SK-MEL-5 (cell line): Measurements from ENCODE around the gene AJM1. TPM values are rescaled to one million over a fixed set of nuclear protein-coding genes. Genes with fewer than 3 reads are reported as not detected.
"Not testable (repeated sequence)": the region's sequence is repeated elsewhere in the genome, so short reads cannot be mapped to it uniquely, and the experiment has no call there.

Experiments used
- DNase-seq: peaks from one replicate; pipeline ENCODE4 v3.0.0-alpha.2; 2016; ENCODE audit warnings: low read depth, low spot score
- in situ Hi-C: cut with HindIII; loops from 2 replicates; pipeline ENCODE4 v1.10.0; 2016; ENCODE audit warnings: low sequenced_read_pairs, high pct_unique_total_duplicates, low pct_unique_long_range_greater_than_20kb
- total RNA-seq: library from RNA; depleted of rRNA; stranded (reverse); fragments of >200 nt; shearing (Covaris generic); gene quantifications from 2 replicates; pipeline ENCODE4 v1.2.3, GENCODE V29; 2014

AJM1 gene
- total RNA-seq, 1 experiment from 2014 or later = 1.4 TPM

DNA sequence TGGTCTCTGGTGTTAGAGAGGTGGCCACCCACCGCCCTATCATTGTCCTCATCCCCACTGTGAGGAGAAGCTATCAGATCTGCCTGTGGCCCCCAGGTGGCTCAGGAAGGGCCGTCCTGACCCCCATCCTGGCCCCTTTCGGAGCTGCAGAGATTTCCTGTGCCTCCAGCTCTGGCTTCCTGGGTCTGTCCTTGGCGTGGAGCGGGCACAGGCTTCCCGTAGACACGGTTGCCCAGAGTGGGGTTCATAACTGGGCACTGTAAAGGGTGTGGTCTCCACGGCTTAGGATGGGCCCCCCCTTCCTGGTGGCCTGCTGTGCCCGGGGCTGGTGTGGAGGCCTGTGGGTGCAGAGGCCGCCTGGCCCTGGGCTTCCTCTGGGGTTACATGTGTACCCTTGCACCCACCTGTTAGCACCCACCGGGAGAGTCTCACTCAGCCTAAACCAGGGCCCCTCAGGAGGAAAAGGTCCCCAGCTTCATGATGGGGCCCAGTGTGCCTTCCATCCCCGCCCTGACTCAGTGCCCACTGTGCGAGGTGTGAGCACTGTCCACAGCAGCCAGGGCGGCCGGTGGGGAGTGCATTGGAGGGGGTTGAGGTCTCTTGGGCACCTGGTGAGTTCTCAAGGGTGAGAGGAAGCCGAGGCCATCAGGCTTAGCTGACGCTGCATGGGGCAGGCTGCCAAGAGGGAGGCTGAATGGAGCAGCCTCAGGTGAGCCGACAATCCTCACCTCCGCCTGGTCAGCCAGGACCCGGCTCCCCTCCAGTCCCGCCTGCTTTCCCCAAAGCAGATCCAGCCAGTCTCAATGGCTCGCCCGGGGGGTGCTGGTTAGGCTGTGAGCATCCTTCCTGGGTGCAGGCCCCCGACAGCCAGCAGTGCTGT, 15.3 kb upstream of the AJM1 start:
- DNase-seq = no peak
- in situ Hi-C loops = no loop called here

DNA sequence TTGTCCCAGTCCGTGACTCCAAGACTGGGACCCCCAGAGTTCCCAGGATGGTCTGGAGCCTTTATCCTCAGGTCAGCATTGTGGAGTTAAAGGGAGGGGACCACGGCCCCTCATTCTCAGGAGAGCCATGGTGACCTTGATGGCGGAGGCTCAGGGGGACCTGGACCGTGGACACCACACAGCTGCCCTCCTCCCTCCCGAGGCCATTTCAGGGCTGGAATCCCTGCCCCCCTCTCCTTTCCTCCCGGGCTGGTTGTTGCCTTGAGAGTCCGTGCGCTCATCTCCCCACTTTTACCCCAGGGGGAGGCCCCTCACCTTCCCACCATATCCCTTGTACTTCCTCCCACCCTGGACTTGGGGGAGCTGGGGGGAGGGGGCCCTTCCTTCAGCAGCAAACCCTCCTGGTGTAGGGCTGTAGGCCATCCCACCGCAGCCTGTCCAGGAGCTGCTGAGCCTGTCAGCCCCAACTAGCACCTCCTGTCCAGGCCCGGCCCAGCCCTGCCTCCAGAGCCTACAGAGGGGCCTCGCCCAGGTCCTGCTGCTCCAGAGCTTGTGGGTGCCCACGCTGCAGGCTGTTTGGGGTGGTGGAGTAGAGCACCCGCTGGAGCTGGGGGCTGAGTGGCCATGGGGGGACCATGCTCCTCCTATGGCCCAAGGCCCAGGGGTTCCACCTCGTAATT, 14.3 kb upstream of the AJM1 start:
- no peak for DNase-seq
- in situ Hi-C loops = no loop called here

DNA sequence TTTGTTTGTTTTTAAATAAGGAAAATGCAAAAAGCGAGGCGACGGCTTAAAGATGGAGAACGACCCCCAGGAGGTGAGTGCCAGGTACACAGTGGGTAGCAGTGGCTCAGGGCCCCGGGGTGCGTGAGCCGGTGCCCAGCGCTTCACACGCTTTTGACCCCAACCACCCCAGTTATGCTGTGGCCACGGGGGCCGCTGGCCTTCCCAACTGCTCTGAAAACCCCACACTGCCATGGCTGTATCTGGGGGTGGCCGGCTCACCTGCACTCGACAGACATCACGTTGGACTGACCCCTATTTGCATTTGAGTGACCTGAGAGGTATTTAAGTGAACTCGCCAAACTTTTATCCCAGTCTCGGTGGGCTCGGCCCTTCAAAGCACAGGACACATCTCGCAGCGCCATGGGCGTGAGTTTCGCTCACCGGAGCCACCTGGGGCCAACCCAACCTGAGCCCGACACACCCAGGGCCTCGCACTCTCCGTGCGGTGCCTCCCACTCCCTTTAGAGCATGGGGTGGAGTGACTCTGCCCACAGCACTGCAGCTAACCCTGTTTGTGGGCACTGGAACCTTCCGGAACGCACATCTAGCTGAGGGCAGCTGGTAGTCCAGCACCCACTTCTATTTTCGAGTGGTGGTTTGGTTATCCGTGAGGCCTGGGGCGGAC, 13.7 kb upstream of the AJM1 start:
- in situ Hi-C loops = no loop called here
- DNase-seq = no peak

DNA sequence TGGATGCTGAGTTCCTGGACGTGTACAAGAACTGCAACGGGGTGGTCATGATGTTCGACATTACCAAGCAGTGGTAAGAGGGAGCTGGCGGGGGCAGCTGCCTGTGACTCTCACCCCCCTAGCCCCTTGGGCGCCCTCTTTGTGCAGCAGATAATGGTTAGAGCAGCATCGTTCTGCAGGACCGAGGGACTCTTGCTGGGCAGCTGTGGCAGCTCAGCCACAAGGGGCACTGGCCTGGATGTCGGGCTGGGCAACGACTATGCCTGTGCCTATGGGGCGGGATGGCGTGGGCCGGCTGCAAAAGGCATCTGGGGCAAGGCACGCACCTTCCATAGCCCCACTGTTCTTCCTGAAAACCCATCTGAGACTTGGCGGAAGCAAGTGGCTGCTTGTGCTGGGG, 12.9 kb upstream of the AJM1 start:
- in situ Hi-C loops = no loop called here
- DNase-seq = no peak

DNA sequence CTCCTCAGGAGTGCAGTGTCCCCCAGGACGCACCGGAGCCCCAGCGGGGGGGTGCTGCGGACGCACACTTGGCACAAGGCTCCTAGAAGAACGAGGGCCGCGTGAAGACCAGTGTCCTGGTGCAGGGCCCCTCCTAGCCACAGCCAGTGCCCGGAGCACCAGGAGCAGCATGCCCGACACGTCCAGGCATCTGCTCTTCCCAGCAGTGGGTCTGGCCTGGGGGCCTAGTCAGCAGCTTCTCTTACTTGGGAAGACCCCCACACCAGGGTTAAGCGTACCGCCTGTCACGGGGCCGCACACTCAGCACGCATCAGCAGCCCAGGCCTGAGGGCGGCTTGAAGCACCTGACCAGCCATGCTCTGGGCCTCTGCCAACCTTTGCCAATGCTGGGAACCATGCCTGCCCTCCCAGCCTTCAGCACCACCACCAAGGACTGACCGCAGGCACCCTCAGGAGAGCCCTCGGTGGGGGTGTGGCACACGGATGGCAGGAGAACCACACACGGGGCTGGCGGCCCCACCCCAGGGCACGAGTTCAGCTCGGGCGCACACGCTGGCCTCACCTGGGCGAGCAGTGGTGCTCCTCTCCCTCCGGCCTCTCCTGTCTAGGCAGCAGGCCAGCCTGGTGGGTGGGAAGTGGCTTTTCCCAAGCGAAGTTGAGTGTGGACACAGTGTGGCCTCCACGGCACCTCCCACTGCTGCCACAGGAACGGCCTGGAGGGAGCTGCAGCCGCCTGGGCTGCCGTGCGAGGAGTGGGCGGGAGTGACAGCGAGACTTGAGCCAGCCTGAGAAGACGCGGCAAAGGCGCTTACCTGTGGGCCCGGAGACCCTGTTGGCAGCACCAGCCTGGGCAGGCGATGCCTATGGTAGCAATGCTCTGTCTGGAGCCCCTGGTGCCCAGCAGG, 12.0 kb upstream of the AJM1 start:
- no peak for DNase-seq
- in situ Hi-C loops = no loop called here

DNA sequence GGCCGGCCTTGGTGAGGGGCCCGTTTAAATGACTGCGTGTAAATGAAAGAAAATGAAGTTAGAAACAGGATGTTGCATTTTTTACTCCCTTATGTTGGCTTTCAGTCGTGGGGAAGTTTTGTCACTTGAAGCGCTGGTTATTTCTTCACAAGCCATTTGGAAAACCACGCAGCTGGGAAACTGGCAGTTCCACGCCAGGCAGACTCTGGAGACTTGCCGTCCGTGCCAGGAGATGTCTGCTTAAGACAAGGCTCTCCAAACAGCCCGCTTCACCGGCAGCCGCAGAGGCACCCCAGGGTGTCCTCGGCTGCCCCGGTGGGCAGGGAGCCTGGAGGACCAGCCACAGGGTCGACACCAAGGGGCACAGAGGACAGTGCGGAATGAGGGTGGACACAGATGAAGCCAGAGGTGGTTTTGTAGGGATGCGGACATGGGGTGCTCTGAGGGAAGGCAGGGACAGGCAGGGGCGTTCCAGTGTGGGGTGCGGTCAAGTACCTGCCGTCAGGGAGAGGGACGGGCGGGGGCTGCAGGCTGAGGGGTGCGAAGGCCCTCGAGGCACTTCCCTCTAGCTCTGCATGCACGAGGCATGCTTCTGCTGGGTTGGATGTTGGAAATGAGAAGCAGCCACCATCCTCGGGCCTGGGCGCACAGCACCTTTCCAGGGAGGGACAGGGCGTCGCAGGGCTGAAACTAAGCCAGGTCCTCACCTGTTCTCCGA, 11.1 kb upstream of the AJM1 start:
- in situ Hi-C loops = no loop called here
- no peak for DNase-seq

DNA sequence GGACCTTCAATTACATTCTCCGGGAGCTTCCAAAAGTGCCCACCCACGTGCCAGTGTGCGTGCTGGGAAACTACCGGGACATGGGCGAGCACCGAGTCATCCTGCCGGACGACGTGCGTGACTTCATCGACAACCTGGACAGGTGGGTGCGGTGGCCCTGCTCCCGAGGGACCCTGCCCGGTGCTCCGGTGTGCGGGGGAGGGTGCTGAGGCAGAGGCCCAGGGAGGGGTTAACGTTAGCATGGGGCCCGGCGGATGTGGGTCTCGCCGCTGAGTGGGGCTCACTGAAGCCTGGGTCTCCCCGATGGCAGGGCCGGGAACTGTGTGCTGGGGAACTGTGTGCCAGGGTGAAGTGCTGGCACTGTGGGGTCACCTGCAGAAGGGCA, 10.6 kb upstream of the AJM1 start:
- no peak for DNase-seq
- in situ Hi-C loops = no loop called here

DNA sequence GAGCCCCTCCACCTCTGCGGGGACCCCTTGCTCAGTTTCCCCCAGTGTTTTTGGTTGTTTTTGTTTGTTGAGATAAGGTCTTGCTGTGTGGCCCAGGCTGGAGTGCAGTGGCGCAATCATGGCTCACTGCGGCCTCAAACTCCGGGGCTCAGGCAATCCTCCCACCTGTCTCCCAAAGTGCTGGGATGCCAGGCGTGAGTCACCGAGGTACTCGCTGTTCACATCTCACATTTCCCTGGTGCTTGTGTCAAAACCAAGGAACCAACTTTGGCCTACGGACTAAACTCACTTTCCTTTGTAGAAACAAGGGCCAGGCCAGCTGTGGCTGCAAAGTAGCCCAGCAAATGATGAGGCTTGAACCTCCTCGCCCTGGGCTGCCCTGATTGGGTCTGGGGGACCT, 9.7 kb upstream of the AJM1 start:
- no peak for DNase-seq
- in situ Hi-C loops = no loop called here

DNA sequence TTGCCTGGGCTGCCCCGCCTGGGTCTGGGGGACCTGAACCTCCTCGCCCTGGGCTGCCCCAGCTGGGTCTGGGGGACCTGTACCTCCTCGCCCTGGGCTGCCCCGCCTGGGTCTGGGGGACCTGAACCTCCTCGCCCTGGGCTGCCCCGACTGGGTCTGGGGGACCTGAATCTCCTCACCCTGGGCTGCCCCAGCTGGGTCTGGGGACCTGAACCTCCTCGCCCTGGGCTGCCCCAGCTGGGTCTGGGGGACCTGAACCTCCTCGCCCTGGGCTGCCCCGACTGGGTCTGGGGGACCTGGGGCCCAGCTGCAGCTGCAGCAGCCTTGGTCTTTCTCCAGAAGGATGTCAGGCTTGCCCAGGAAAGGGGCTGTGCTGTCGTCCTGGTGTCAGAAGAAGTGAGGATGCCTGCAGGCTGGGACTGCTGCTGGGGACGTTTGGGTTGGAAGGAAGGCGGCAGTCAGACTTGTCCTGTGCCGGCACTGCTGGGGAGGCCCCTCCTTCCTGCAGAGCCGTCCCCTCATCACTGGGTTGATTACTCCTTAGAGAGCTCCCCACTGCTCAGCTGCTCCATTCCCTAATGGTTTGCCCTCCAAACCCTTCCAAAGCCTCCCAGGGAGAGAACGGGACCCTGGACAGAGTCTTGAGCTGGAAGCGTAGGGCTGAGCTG, 8.8 kb upstream of the AJM1 start:
- in situ Hi-C loops, DNase-seq: not testable (repeated sequence)

DNA sequence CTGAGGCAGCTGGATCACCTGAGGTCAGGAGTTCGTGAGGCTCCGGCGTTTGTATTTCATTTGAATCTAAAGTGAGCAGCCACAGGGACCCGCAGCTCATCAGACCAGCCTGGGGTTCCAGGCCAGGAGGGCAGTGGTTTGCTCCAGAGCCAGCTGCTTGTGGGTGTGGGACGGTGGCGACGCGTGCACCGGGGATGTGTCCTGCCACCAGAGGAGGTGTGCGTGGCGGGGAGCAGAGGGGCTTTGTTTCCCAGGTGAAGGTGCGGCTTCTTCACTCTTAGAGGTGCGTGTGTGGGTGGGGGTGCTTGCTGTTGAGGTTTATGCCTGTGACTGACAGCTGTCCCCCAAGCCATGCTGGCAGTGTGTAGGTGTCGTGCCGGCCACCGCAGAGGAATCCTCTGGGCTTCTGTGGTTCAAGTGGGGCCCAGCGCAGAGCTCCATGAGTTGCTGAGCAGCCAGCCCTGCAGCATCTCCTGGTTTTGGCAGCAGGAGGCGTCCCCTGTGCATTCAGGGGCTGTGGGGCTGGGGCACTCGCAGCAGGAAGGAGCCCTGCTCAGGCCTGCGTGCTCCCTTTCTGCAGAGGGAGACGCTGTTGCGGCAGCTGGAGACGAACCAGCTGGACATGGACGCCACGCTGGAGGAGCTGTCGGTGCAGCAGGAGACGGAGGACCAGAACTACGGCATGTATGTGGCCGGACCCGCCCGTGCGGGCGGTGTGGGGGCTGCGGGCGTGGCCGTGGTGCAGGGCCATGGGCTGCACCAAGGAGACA, 6.9 kb upstream of the AJM1 start:
- in situ Hi-C loops = no loop called here

DNA sequence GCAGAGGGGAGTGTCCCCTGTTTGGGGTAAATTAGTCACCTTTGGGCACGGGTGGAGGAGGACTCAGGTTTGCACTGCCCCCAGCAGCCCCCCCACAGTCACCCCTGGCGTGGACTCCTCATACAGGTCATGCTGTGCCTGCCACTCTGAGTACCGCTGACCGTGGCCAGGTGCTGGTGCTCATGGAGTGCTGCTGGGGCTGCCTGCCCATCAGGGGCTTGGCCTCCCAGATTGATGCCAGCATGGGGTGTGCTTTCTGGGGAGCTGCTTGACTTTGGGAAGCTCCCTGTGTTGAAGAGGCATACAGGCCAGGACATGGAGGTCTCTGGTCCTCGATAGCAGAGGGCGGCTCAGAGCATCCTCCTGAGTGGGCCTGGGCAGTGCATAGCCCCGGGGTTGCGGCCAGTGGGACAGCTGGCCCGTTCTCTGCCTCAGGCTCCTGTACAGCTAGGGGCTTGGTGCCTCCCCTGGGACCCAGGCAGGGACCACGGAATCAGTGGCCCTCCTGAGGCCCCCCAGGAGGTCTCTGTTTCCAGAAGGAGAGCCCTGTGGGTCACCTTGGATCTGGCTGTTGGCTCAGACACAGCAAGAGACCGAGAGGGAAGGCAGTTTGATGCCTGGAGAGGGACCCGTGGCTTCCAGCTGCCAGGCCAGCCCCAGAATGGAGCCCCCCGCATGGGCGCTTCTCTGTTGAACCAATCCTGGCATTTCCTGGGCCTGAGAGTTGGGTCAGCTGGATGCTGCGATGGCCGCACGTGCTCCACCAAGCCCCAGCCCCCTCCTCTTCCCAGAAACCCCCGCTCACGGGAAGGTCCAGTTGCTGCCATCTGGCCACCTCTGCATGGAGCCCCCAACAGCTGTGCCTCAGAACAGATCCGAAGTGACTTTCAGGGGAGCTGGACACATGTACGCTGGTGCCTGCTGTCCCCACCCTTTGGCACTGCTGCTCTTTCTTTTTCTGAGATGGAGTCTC, 6.1 kb upstream of the AJM1 start:
- in situ Hi-C loops = no loop called here
- no peak for DNase-seq

More for the DNA sequence above, 6.9 kb upstream of the AJM1 start:
- no peak for DNase-seq

DNA sequence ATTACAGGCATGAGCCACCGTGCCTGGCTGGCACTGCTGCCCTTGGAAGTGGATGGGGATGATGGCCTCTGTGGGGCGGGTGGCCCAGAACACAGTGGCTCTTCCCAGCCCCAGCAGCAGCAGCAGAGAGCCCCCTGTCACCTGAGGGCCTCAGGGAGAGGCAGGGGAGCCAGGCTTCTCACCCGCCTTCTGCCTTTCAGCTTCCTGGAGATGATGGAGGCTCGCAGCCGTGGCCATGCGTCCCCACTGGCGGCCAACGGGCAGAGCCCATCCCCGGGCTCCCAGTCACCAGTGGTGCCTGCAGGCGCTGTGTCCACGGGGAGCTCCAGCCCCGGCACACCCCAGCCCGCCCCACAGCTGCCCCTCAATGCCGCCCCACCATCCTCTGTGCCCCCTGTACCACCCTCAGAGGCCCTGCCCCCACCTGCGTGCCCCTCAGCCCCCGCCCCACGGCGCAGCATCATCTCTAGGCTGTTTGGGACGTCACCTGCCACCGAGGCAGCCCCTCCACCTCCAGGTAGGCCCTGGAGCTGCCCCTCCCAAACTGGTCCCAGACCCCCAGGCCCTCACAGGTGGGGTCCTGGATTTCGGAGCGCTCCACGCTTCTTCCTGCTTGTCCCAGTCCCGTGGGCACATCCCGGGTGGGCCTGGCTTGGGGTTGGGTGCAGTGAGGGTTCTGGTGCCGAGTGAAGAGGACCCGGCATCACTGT, 5.0 kb upstream of the AJM1 start:
- in situ Hi-C loops = no loop called here
- DNase-seq = no peak

DNA sequence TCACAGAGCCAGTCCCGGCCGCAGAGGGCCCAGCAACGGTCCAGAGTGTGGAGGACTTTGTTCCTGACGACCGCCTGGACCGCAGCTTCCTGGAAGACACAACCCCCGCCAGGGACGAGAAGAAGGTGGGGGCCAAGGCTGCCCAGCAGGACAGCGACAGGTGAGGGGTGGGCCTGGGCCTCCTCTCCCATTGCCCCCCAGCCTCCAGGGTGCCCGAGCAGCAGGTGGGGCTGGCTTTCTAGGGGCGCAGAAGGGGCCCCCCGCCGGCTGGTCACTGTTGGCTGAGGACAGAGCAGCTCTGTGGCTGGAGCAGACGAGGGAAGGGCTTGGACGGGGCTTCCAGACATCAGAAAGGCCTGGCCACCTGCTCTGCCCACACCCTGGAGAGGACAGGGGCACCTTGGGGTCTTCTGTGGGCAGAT, 4.4 kb upstream of the AJM1 start:
- DNase-seq = not testable (repeated sequence)

More for the DNA sequence above, 4.4 kb upstream of the AJM1 start:
- in situ Hi-C loops = not testable (repeated sequence)
